H1 (cell line): ENCODE results near the gene STAC2. TPM values are rescaled to one million over a fixed set of nuclear protein-coding genes. Genes with fewer than 3 reads are reported as not detected.

Experiments used
- CTCF ChIA-PET: fragments of 300-600 bp; sonication (Branson Sonifier 250); formaldehyde crosslinking; loops from one replicate; lab custom pipeline; 2021; ENCODE audit not compliant: partially characterized antibody; lab: Charles Lee
- POLR2A ChIA-PET: fragments of 300-600 bp; sonication (Branson Sonifier 250); formaldehyde crosslinking; loops from one replicate; lab custom pipeline; 2021; ENCODE audit warnings: inconsistent platforms; ENCODE audit not compliant: partially characterized antibody; lab: Charles Lee
- DNase-seq, 2 experiments: peaks; one replicate each; pipeline versions ENCODE4 v3.0.0 to v3.0.0-alpha.2; 2010 to 2022; ENCODE audit warnings: low spot score in 2 of 2, low read depth in 1 of 2, mixed read lengths in 1 of 2
- FAIRE-seq: peaks from 2 replicates; lab custom pipeline; 2011; peaks lifted over from hg19 to GRCh38; lab: Jason Lieb, UNC
- H2AFZ ChIP-seq: 2 replicates; pipeline ENCODE4 v1.8.1; 2012; ENCODE audit warnings: low read length, inconsistent platforms
- H2AK5ac ChIP-seq: 2 replicates; pipeline ENCODE4 v1.6.1; 2013; ENCODE audit warnings: low read depth, low read length
- H2BK120ac ChIP-seq: replicated peaks from 2 replicates; pipeline ENCODE3; 2013; ENCODE audit warnings: low read depth, low read length, inconsistent platforms
- H2BK12ac ChIP-seq: 2 replicates; pipeline ENCODE4 v1.6.1; 2013; ENCODE audit warnings: low read depth, low read length
- H2BK15ac ChIP-seq: 2 replicates; pipeline ENCODE4 v1.6.1; 2013; ENCODE audit warnings: low read length
- H2BK20ac ChIP-seq: 2 replicates; pipeline ENCODE4 v1.6.1; 2013; ENCODE audit warnings: low read length
- H2BK5ac ChIP-seq: 2 replicates; pipeline ENCODE4 v1.6.1; 2013; ENCODE audit warnings: low read depth, low read length
- H3K14ac ChIP-seq: 2 replicates; pipeline ENCODE4 v1.6.1; 2013; ENCODE audit warnings: inconsistent platforms; ENCODE audit not compliant: insufficient read length
- H3K18ac ChIP-seq: 2 replicates; pipeline ENCODE4 v1.6.1; 2013; ENCODE audit warnings: low read length; ENCODE audit errors: extremely low read depth
- H3K23ac ChIP-seq: 2 replicates; pipeline ENCODE4 v1.6.1; 2013; ENCODE audit warnings: inconsistent platforms; ENCODE audit not compliant: insufficient read length
- H3K23me2 ChIP-seq: 2 replicates; pipeline ENCODE4 v1.6.1; 2013; ENCODE audit warnings: low read depth, low read length
- H3K27ac ChIP-seq: 2 replicates; pipeline ENCODE4 v1.6.1; 2011; ENCODE audit warnings: low read depth, low read length, inconsistent platforms
- H3K27me3 ChIP-seq, 4 experiments: replicated peaks in 1 of 4; 1 replicate in 1 of 4; 2 replicates in 3 of 4; pipeline versions ENCODE4 v1.6.1 to v1.8.1; 2011 to 2013; ENCODE audit warnings: low read length in 3 of 4, mild to moderate bottlenecking in 3 of 4, inconsistent platforms in 2 of 4, mixed read lengths in 2 of 4, moderate library complexity in 1 of 4; ENCODE audit not compliant: control insufficient read depth in 3 of 4, insufficient read depth in 3 of 4; ENCODE audit errors: extremely low read depth in 1 of 4
- H3K36me3 ChIP-seq, 4 experiments: 2 replicates each; pipeline versions ENCODE4 v1.6.1 to v1.8.1; 2011 to 2013; ENCODE audit warnings: mild to moderate bottlenecking in 4 of 4, low read length in 3 of 4, moderate library complexity in 2 of 4, control low read depth in 1 of 4, inconsistent platforms in 1 of 4; ENCODE audit not compliant: insufficient read depth in 4 of 4, control insufficient read depth in 2 of 4
- H3K4ac ChIP-seq: replicated peaks from 2 replicates; pipeline ENCODE3; 2013; ENCODE audit warnings: low read length, low read depth, mixed read lengths, inconsistent platforms; ENCODE audit not compliant: insufficient read length
- H3K4me1 ChIP-seq, 4 experiments: replicated peaks in 1 of 4; 1 replicate in 1 of 4; 2 replicates in 3 of 4; pipeline versions ENCODE4 v1.6.1 to v1.8.1; 2011 to 2013; ENCODE audit warnings: low read length in 3 of 4, inconsistent platforms in 2 of 4, mixed read lengths in 1 of 4; ENCODE audit not compliant: insufficient read depth in 4 of 4, control insufficient read depth in 3 of 4
- H3K4me2 ChIP-seq, 2 experiments: 2 replicates each; pipeline versions ENCODE4 v1.6.1 to v1.8.1; 2011 to 2013; ENCODE audit warnings: low read depth in 2 of 2, low read length in 2 of 2, control low read depth in 1 of 2, inconsistent platforms in 1 of 2, mild to moderate bottlenecking in 1 of 2; ENCODE audit not compliant: insufficient read depth in 1 of 2
- H3K4me3 ChIP-seq, 4 experiments: fragments of 200-600, 300-600 bp in 1 of 4; sonication (generic), shearing (Covaris generic), sonication (Bioruptor Twin) in 1 of 4; 2 replicates each; pipeline versions ENCODE4 v1.5.1 to v1.8.1; 2011 to 2016; ENCODE audit warnings: low read length in 4 of 4, low read depth in 3 of 4, control low read depth in 2 of 4, inconsistent platforms in 2 of 4, mild to moderate bottlenecking in 2 of 4, mixed read lengths in 1 of 4, moderate library complexity in 1 of 4; ENCODE audit not compliant: insufficient read depth in 2 of 4; ENCODE audit errors: extremely low read depth in 1 of 4
- H3K56ac ChIP-seq: replicated peaks from 2 replicates; pipeline ENCODE3; 2013; ENCODE audit warnings: low read depth, mild to moderate bottlenecking, mixed read lengths, low read length, inconsistent platforms; ENCODE audit not compliant: insufficient read length
- H3K79me1 ChIP-seq: 2 replicates; pipeline ENCODE4 v1.6.1; 2013; ENCODE audit warnings: low read depth, low read length, control low read depth
- H3K79me2 ChIP-seq, 2 experiments: 2 replicates each; pipeline versions ENCODE4 v1.6.1 to v1.8.1; 2012 to 2013; ENCODE audit warnings: low read length in 2 of 2, mild to moderate bottlenecking in 2 of 2, inconsistent platforms in 1 of 2; ENCODE audit not compliant: insufficient read depth in 2 of 2, control insufficient read depth in 1 of 2
- H3K9ac ChIP-seq, 4 experiments: replicated peaks in 1 of 4; 1 replicate in 1 of 4; 2 replicates in 3 of 4; pipeline versions ENCODE4 v1.6.1 to v1.8.1; 2011 to 2013; ENCODE audit warnings: low read depth in 3 of 4, low read length in 3 of 4, control low read depth in 2 of 4, mild to moderate bottlenecking in 2 of 4, moderate library complexity in 2 of 4, inconsistent platforms in 1 of 4; ENCODE audit errors: extremely low read depth in 1 of 4
- H3K9me3 ChIP-seq, 2 experiments: 2 replicates each; pipeline versions ENCODE4 v1.6.1 to v1.8.1; 2012 to 2013; ENCODE audit warnings: mild to moderate bottlenecking in 2 of 2, moderate library complexity in 2 of 2, control low read depth in 1 of 2, inconsistent platforms in 1 of 2, low read depth in 1 of 2, low read length in 1 of 2, mixed read lengths in 1 of 2; ENCODE audit not compliant: insufficient read depth in 2 of 2
- H4K20me1 ChIP-seq, 2 experiments: replicated peaks in 1 of 2; 2 replicates each; pipeline versions ENCODE3 to v1.8.1; 2011 to 2013; ENCODE audit warnings: inconsistent platforms in 2 of 2, low read length in 2 of 2, mild to moderate bottlenecking in 1 of 2; ENCODE audit not compliant: insufficient read depth in 2 of 2, control insufficient read depth in 1 of 2
- H4K5ac ChIP-seq: 2 replicates; pipeline ENCODE4 v1.6.1; 2013; ENCODE audit warnings: low read length, low read depth, mixed read lengths, inconsistent platforms; ENCODE audit not compliant: insufficient read length
- H4K8ac ChIP-seq: 2 replicates; pipeline ENCODE4 v1.8.0; 2013; ENCODE audit warnings: mild to moderate bottlenecking, moderate library complexity, low read length, inconsistent platforms; ENCODE audit not compliant: insufficient read depth; ENCODE audit errors: extremely low read depth
- H4K91ac ChIP-seq: replicated peaks from 2 replicates; pipeline ENCODE3; 2013; ENCODE audit warnings: low read length, mixed read lengths, inconsistent platforms; ENCODE audit not compliant: insufficient read length
- ASH2L ChIP-seq: fragments of 200-600, 300-600 bp; sonication (generic); IDR thresholded peaks from one replicate; pipeline ENCODE4 v1.7.1; 2017; ENCODE audit warnings: low read length
- BACH1 ChIP-seq: IDR thresholded peaks from 2 replicates; pipeline ENCODE4 v1.6.1; 2012; ENCODE audit warnings: low read length, improper control_type of control experiment
- BCL11A ChIP-seq, 2 experiments: IDR thresholded peaks; one replicate each; pipeline ENCODE4 v1.6.1; 2011; ENCODE audit warnings: low read depth in 2 of 2, low read length in 2 of 2, mild to moderate bottlenecking in 2 of 2
- CTBP2 ChIP-seq: IDR thresholded peaks from 2 replicates; pipeline ENCODE4 v1.7.0; 2011; ENCODE audit warnings: borderline replicate concordance, mild to moderate bottlenecking, moderate library complexity, mixed read lengths, low read length; ENCODE audit not compliant: insufficient read depth, insufficient read length
- EZH2 ChIP-seq: fragments of 200-600 bp; sonication (generic); IDR thresholded peaks from 2 replicates; pipeline ENCODE4 v1.7.1; 2012; ENCODE audit warnings: low read depth, mild to moderate bottlenecking, moderate library complexity, low read length, inconsistent platforms; ENCODE audit not compliant: severe bottlenecking
- HDAC2 ChIP-seq, 2 experiments: fragments of 300-600 bp in 1 of 2; sonication (generic) in 1 of 2; IDR thresholded peaks; 2 replicates each; pipeline ENCODE4 v1.6.1; 2011 to 2012; ENCODE audit warnings: low read depth in 2 of 2, low read length in 2 of 2, mild to moderate bottlenecking in 2 of 2, moderate library complexity in 2 of 2, borderline replicate concordance in 1 of 2, inconsistent platforms in 1 of 2
- HDAC6 ChIP-seq: IDR thresholded peaks from one replicate; pipeline ENCODE4 v1.7.1; 2012; ENCODE audit warnings: low read depth, mild to moderate bottlenecking, inconsistent platforms, low read length, moderate library complexity
- KDM1A ChIP-seq: fragments of 200-600, 300-600 bp; sonication (generic); IDR thresholded peaks from 2 replicates; pipeline ENCODE4 v1.7.1; 2016; ENCODE audit warnings: mild to moderate bottlenecking, low read length, borderline replicate concordance
- SAP30 ChIP-seq: fragments of 300-600 bp; sonication (generic); IDR thresholded peaks from 2 replicates; pipeline ENCODE4 v1.7.1; 2012; ENCODE audit warnings: low read length, moderate library complexity, mild to moderate bottlenecking, inconsistent platforms; ENCODE audit not compliant: insufficient read depth, insufficient replicate concordance
- WGBS, 2 experiments: shearing (Covaris generic) in 1 of 2; methylation state at CpG; one replicate each; pipeline versions ENCODE4 v1.1.6 to v1.1.7; 2013 to 2015; ENCODE audit warnings: low lambda C conversion rate in 2 of 2, mixed read lengths in 2 of 2, inconsistent platforms in 1 of 2, low coverage in 1 of 2, missing lambda C conversion rate in 1 of 2; ENCODE audit not compliant: insufficient replicate concordance in 2 of 2, insufficient coverage in 1 of 2, insufficient read length in 1 of 2; ENCODE audit errors: extremely low coverage in 1 of 2, missing lambda C conversion rate in 1 of 2; 5-methylcytosine and 5-hydroxymethylcytosine counted together
- polyA plus RNA-seq, 7 experiments: library from polyadenylated mRNA; depleted of rRNA in 3 of 7; stranded (reverse) in 5 of 7; unstranded in 2 of 7; fragments of >200 nt in 5 of 7; fragments of 200-250 nt in 2 of 7; gene quantifications; 1 replicate in 5 of 7; 2 replicates in 1 of 7; 4 replicates in 1 of 7; pipeline versions ENCODE4 v1.2.1 to v1.2.3, GENCODE V29; 2011 to 2013; ENCODE audit warnings: missing spikeins in 2 of 7, mixed read lengths in 2 of 7
- total RNA-seq: library from RNA; stranded (reverse); fragmentation: NEBNext Ultra II Directional; extraction: Animal tissue kit (Norgen Biotek cat#: 25700); gene quantifications from 2 replicates; pipeline ENCODE4 v1.2.1, GENCODE V29; 2021
- TF ChIP-seq, protein P1 (sequence below): IDR thresholded peaks from 2 replicates; pipeline ENCODE4 v1.6.1; 2011; ENCODE audit warnings: low read length, improper control_type of control experiment

STAC2 gene
- total and polyA plus RNA-seq, 2 of the 8 experiments (the other 6 are each of a cell fraction or from before 2014, with no cell fraction given), result 1.5 to 6.0 TPM

DNA sequence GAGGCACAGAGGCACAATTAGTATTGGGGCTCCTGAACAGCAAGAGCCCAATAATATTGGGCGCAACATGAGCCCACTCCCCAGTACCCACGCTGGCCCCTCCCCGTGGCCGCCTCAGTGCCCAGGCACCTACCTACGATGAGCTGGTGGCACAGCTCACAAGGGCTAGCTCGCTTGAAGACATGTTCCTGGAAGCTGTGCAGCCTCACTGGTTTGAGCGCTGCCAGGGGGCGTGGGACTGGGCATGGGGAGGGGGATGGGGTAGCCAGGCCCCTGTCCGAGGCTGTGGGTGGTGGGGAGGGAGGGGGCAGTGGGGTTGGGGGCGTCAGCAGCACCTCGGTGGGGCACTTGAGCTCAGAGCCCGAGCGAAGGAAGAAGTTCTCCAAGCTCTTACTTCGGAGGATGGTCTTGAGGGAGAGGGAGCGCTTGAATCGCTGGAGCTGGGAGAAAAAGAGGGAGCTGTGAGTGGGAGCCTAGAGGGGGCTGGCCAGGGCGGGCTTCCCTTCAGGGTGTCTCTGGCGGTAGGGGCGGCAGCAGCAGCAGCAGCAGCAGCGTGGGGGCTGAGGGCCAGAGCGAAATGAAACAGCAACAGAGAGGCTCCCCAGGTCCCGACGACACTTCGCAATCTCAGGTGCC lies 7.9 kb downstream of the STAC2 start:
- no peak overlapping the region for H2BK15ac ChIP-seq
- no peak for DNase-seq
- TF ChIP-seq BACH1 (no peak), HDAC6 (no peak), BCL11A (IDR thresholded peaks at IDR 0.05; ENCODE audit: low read depth in 2 of 2, low read length in 2 of 2) (no peak), SAP30 (no peak), CTBP2 (no peak), KDM1A (no peak), EZH2 (no peak), HDAC2 (IDR thresholded peaks at IDR 0.05; ENCODE audit: borderline replicate concordance in 1 of 2, low read depth in 2 of 2, low read length in 2 of 2) (no peak), ASH2L (no peak)
- TF ChIP-seq, protein P1, sequence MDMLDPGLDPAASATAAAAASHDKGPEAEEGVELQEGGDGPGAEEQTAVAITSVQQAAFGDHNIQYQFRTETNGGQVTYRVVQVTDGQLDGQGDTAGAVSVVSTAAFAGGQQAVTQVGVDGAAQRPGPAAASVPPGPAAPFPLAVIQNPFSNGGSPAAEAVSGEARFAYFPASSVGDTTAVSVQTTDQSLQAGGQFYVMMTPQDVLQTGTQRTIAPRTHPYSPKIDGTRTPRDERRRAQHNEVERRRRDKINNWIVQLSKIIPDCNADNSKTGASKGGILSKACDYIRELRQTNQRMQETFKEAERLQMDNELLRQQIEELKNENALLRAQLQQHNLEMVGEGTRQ, result no peak

More for the DNA sequence above, 7.9 kb downstream of the STAC2 start:
- Histone ChIP-seq H3K27me3 (peaks cover 0 to 17% (median 11%) of the 10 kb centered on the region in 4 experiments; a peak in 6 of 7 replicates), H2BK12ac (peak overlapping the region; percentile 60; the same call in 1 of the 2 replicates), H3K36me3 (no peaks in the 10 kb centered on the region), H3K4me2 (peak overlapping the region; percentile 19 to 62), H3K9ac (no peak overlapping the region), H3K23ac (no peak overlapping the region), H3K4me3 (peak overlapping the region in 3 of 4 experiments; percentile 11 to 46 (median 20); a peak in 4 of 8 replicates), H2BK120ac (no peak overlapping the region), H3K14ac (no peak overlapping the region), H3K79me1 (no peaks in the 10 kb centered on the region), H4K5ac (no peak overlapping the region), H4K20me1 (no peaks in the 10 kb centered on the region), H3K27ac (no peak overlapping the region), H3K9me3 (no peaks in the 10 kb centered on the region), H3K79me2 (no peaks in the 10 kb centered on the region), H2BK5ac (no peak overlapping the region), H3K23me2 (no peaks in the 10 kb centered on the region), H4K8ac (no peak overlapping the region), H3K18ac (peak overlapping the region; percentile 48), H3K4ac (no peak overlapping the region), H2AK5ac (no peak overlapping the region), H2BK20ac (no peak overlapping the region), H4K91ac (peak overlapping the region; percentile 27), H2AFZ (no peak overlapping the region; the same call in 1 of the 2 replicates), H3K56ac (no peak overlapping the region), H3K4me1 (peaks cover 0 to 8% (median 4%) of the 10 kb centered on the region in 4 experiments; a peak in 5 of 7 replicates)
- CTCF ChIA-PET, result interaction anchor here (2.6 to 24.1 kb wide), 3 partner anchors 10 to 53 kb away, joined by 9 to 982 read pairs (median 27); partner anchors contain the start of gene ARL5C
- POLR2A ChIA-PET, result interaction anchor here (0.8 to 7.8 kb wide), 5 partner anchors 12 to 27 kb away, joined by 4 to 92 read pairs (median 4); partner anchors contain the start of gene RPL19
- no peak for FAIRE-seq
- 35% methylated on average over 19 of the region's 24 CpGs; no CpG with 5 or more reads in 1 of the 2 experiments for WGBS, 2 experiments
